Measurements from ENCODE around the gene ARHGAP10. TPM values are rescaled to one million over a fixed set of nuclear protein-coding genes. Genes with fewer than 3 reads are reported as not detected.

Gene ARHGAP10
- total RNA-seq, 1 donor from 2014 or later: 15.5 TPM

DNA sequence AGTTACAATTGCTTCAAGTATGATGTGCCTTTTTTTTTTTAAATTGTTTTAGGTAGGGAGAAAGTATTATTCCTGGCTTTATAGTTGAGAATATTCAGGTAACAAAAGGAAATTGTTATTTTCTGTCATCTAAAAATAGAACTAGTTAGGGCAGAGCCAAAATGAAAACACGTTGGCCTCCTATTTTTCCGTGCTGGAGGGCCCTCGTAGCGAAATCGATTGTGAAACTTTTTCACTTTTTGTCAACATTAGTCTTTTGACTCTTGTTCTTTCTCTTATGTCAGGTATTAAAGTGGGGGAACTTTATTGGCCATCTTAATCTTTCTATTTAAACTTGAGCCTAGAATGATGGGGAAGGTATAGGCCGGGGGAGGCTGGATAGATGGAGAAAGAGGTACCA lies 104.9 kb downstream of the ARHGAP10 start:
- no peaks in the 10 kb centered on the region for H3K27me3 ChIP-seq (ENCODE audit: control insufficient read depth, insufficient read depth, low read length)
- no peaks in the 10 kb centered on the region for H3K36me3 ChIP-seq (ENCODE audit: control insufficient read depth, insufficient read depth, low read length)
- no peak overlapping the region for H3K4me3 ChIP-seq (ENCODE audit: low read depth, low read length)
- DNase-seq (ENCODE audit: low read depth): no peak
- TF ChIP-seq, protein P1, sequence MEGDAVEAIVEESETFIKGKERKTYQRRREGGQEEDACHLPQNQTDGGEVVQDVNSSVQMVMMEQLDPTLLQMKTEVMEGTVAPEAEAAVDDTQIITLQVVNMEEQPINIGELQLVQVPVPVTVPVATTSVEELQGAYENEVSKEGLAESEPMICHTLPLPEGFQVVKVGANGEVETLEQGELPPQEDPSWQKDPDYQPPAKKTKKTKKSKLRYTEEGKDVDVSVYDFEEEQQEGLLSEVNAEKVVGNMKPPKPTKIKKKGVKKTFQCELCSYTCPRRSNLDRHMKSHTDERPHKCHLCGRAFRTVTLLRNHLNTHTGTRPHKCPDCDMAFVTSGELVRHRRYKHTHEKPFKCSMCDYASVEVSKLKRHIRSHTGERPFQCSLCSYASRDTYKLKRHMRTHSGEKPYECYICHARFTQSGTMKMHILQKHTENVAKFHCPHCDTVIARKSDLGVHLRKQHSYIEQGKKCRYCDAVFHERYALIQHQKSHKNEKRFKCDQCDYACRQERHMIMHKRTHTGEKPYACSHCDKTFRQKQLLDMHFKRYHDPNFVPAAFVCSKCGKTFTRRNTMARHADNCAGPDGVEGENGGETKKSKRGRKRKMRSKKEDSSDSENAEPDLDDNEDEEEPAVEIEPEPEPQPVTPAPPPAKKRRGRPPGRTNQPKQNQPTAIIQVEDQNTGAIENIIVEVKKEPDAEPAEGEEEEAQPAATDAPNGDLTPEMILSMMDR (IDR thresholded peaks at IDR 0.05; ENCODE audit: insufficient read depth, low read length, poor library complexity, severe bottlenecking): no peak

DNA sequence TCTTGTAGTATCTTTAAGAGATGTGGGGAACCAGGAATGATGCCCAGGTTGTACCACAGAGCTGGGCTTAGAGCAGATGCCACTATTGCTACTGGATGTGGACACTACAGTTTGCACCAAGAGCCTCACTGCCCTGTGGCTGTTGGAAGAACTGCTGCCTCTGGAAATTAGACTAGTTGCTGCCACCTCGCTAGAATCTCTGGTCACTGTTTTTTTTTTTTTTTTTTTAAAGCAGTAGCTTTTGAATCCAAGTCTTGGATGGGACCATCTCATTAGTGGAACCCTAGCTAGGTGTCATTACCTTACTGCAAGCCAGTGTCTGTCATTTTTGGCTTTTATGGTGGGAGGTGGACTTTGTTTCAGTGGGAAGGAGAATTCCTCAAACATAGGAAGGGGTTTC lies 105.5 kb downstream of the ARHGAP10 start:
- TF ChIP-seq, protein P1 (IDR thresholded peaks at IDR 0.05; ENCODE audit: insufficient read depth, low read length, poor library complexity, severe bottlenecking): no peak
- H3K36me3 ChIP-seq (ENCODE audit: control insufficient read depth, insufficient read depth, low read length): no peaks in the 10 kb centered on the region
- H3K27me3 ChIP-seq (ENCODE audit: control insufficient read depth, insufficient read depth, low read length): no peaks in the 10 kb centered on the region
- DNase-seq (ENCODE audit: low read depth): no peak
- no peak overlapping the region for H3K4me3 ChIP-seq (ENCODE audit: low read depth, low read length)

DNA sequence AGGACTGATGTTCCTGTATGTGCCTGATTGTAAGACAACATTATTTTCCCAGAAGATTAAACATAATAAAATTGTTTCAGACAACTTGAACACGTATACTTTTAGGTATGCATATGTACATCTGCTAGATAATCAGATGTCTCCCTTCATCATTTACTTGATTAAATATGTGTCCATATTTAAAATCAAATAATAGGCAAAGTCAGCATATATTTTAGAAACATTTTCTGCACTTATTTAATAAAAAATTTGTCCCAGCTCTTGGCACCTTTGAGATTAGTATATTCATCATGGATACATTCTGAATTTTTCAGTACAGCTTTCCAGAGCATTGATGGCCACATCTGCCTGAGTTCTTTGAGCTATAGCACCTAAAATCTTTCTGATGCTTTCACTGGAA lies 106.0 kb downstream of the ARHGAP10 start:
- no peaks in the 10 kb centered on the region for H3K36me3 ChIP-seq (ENCODE audit: control insufficient read depth, insufficient read depth, low read length)
- no peaks in the 10 kb centered on the region for H3K27me3 ChIP-seq (ENCODE audit: control insufficient read depth, insufficient read depth, low read length)
- no peak overlapping the region for H3K4me3 ChIP-seq (ENCODE audit: low read depth, low read length)
- no peak for DNase-seq (ENCODE audit: low read depth)
- TF ChIP-seq, protein P1 (IDR thresholded peaks at IDR 0.05; ENCODE audit: insufficient read depth, low read length, poor library complexity, severe bottlenecking): no peak

DNA sequence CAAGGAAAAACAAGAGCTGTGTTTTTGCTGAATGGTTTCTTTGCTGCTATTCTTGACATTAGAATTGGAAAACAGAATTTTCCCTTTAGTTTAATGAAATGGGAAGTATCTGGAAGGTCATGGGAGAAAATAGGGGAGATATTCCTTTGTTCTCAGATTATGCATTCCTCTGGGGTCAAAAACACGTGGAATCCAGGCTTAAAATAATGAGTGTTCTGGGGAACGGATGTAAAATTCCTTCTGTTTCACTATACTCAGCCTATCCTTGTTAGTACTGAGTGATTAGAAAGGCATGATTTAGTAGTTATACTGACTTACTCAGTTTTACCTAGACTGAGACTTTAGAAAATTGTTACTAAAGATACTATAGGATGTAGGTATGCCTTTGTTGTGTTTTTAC lies 107.3 kb downstream of the ARHGAP10 start:
- Histone ChIP-seq H3K27me3 (ENCODE audit: control insufficient read depth, insufficient read depth, low read length) (no peaks in the 10 kb centered on the region), H3K36me3 (ENCODE audit: control insufficient read depth, insufficient read depth, low read length) (no peaks in the 10 kb centered on the region), H3K4me3 (ENCODE audit: low read depth, low read length) (no peak overlapping the region)
- TF ChIP-seq, protein P1 (IDR thresholded peaks at IDR 0.05; ENCODE audit: insufficient read depth, low read length, poor library complexity, severe bottlenecking): no peak
- no peak for DNase-seq (ENCODE audit: low read depth)

DNA sequence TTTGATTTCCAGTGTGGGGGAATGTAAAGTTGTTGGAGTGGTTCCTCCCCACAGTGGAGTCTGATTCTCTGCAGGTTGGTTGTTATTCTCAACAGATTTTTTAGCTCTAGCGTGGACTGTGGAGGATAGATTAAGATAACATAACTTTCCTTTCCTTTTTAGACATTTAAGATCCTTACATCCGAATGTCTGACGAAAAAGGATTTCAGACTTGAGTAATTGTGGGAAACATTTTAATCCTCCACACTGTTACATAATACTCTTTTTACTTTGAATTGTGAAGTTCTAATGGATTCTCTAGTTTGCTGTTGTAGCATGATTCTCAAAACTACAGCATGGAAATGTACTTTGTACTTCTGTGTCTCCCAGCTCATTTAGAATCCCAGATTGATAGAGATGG lies 107.8 kb downstream of the ARHGAP10 start:
- no peak overlapping the region for H3K4me3 ChIP-seq (ENCODE audit: low read depth, low read length)
- no peaks in the 10 kb centered on the region for H3K36me3 ChIP-seq (ENCODE audit: control insufficient read depth, insufficient read depth, low read length)
- TF ChIP-seq, protein P1 (IDR thresholded peaks at IDR 0.05; ENCODE audit: insufficient read depth, low read length, poor library complexity, severe bottlenecking): no peak
- DNase-seq (ENCODE audit: low read depth): no peak
- no peaks in the 10 kb centered on the region for H3K27me3 ChIP-seq (ENCODE audit: control insufficient read depth, insufficient read depth, low read length)

Data from kidney epithelial cell (primary cell).